Measurements from ENCODE around the gene PLAC8L1. TPM values are rescaled to one million over a fixed set of nuclear protein-coding genes. Genes with fewer than 3 reads are reported as not detected.

The PLAC8L1 gene
- total RNA-seq, 4 donors from 2014 or later = not detected

GRCh38 chr5:146068977-146069779 lies 36.2 kb downstream of the PLAC8L1 start:
- WGBS = 90% methylated on average over 6 of the region's 6 CpGs
- no peak overlapping the region for H3K4me3 ChIP-seq
- TF ChIP-seq POLR2A (IDR thresholded peaks at IDR 0.05) = no peak

GRCh38 chr5:146068206-146068605 lies 37.2 kb downstream of the PLAC8L1 start:
- whole genome bisulfite sequencing = 58% methylated on average over 8 of the region's 9 CpGs
- H3K4me1 ChIP-seq = peaks cover 2% of the 10 kb centered on the region
- H3K36me3 ChIP-seq = peaks cover 6% of the 10 kb centered on the region
- no peaks in the 10 kb centered on the region for H3K27me3 ChIP-seq
- no peaks in the 10 kb centered on the region for H3K9me3 ChIP-seq
- no peak for DNase-seq (ENCODE audit: low spot score in 2 of 2)
- H3K27ac ChIP-seq = no peak overlapping the region
- TF ChIP-seq POLR2AphosphoS5 (IDR thresholded peaks at IDR 0.05) (no peak), EP300 (IDR thresholded peaks at IDR 0.05) (no peak), POLR2A (IDR thresholded peaks at IDR 0.05) (no peak), CTCF (IDR thresholded peaks at IDR 0.05) (no peak)
- H3K4me3 ChIP-seq = no peak overlapping the region

More at GRCh38 chr5:146068977-146069779, 36.2 kb downstream of the PLAC8L1 start:
- no peak for DNase-seq (ENCODE audit: low spot score in 2 of 2)
- H3K4me1 ChIP-seq = peaks cover 2% of the 10 kb centered on the region
- peaks cover 2% of the 10 kb centered on the region for H3K36me3 ChIP-seq
- no peaks in the 10 kb centered on the region for H3K9me3 ChIP-seq
- no peaks in the 10 kb centered on the region for H3K27me3 ChIP-seq
- no peak overlapping the region for H3K27ac ChIP-seq

- 98% methylated on average over 8 of the region's 8 CpGs for WGBS
- Histone ChIP-seq H3K27ac (no peak overlapping the region), H3K4me1 (peaks cover 2% of the 10 kb centered on the region), H3K4me3 (no peak overlapping the region), H3K27me3 (no peaks in the 10 kb centered on the region), H3K36me3 (peaks cover 17% of the 10 kb centered on the region), H3K9me3 (no peaks in the 10 kb centered on the region)
- no peak for DNase-seq (ENCODE audit: low spot score in 2 of 2)
- TF ChIP-seq CTCF (IDR thresholded peaks at IDR 0.05) (no peak), POLR2A (IDR thresholded peaks at IDR 0.05) (no peak), POLR2AphosphoS5 (IDR thresholded peaks at IDR 0.05) (no peak), EP300 (IDR thresholded peaks at IDR 0.05) (no peak)
These were observed 38.4 kb downstream of the PLAC8L1 start for GRCh38 chr5:146066968-146067367.

- no peak overlapping the region for H3K4me3 ChIP-seq
- TF ChIP-seq CTCF (IDR thresholded peaks at IDR 0.05) (no peak), POLR2AphosphoS5 (IDR thresholded peaks at IDR 0.05) (no peak), EP300 (IDR thresholded peaks at IDR 0.05) (no peak), POLR2A (IDR thresholded peaks at IDR 0.05) (no peak)
- H3K27me3 ChIP-seq = no peaks in the 10 kb centered on the region
- WGBS = 88% methylated on average over 5 of the region's 5 CpGs
- H3K36me3 ChIP-seq = peaks cover 52% of the 10 kb centered on the region
- no peaks in the 10 kb centered on the region for H3K4me1 ChIP-seq
- DNase-seq (ENCODE audit: low spot score in 2 of 2) = no peak
- no peak overlapping the region for H3K27ac ChIP-seq
- H3K9me3 ChIP-seq = no peaks in the 10 kb centered on the region
These were observed 45.2 kb downstream of the PLAC8L1 start for GRCh38 chr5:146060221-146060585.

- TF ChIP-seq POLR2A (IDR thresholded peaks at IDR 0.05) (no peak), EP300 (IDR thresholded peaks at IDR 0.05) (no peak), CTCF (IDR thresholded peaks at IDR 0.05) (no peak), POLR2AphosphoS5 (IDR thresholded peaks at IDR 0.05) (no peak)
- no peak overlapping the region for H3K27ac ChIP-seq
- no peaks in the 10 kb centered on the region for H3K4me1 ChIP-seq
- no peak for DNase-seq (ENCODE audit: low spot score in 2 of 2)
- H3K36me3 ChIP-seq = peaks cover 52% of the 10 kb centered on the region
- H3K9me3 ChIP-seq = no peaks in the 10 kb centered on the region
- 67% methylated on average over 19 of the region's 22 CpGs for WGBS
- H3K27me3 ChIP-seq = no peaks in the 10 kb centered on the region
- H3K4me3 ChIP-seq = no peak overlapping the region
These were observed 45.7 kb downstream of the PLAC8L1 start for GRCh38 chr5:146059460-146060220.
